Measurements from ENCODE around the gene CUX1. TPM values are rescaled to one million over a fixed set of nuclear protein-coding genes. Genes with fewer than 3 reads are reported as not detected.
"Not testable (repeated sequence)": the region's sequence is repeated elsewhere in the genome, so short reads cannot be mapped to it uniquely, and the experiment has no call there.

The CUX1 gene
- polyA plus RNA-seq, 10 donors = 32.2 to 51.8 (median 40.3) TPM

DNA sequence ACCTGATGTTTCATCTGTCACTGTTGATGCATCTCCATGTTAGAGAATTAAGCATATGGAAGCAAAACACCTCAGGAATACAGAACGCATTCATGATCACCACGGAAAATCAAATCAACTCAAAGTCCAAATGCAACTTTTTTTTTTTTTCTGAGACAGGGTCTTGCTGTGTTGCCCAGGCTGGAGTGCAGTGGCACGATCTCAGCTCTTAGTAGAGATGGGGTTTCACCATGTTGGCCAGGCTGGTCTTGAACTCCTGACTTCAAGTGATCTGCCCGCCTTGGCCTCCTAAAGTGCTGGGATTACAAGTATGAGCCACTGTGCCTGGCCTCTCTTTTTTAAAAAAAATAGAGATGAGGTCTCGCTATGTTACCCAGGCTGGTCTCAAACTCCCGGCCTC, 50.3 kb downstream of the CUX1 start:
- not testable (repeated sequence) for DNase-seq

GRCh38 chr7:101868191-101868950, 50.9 kb downstream of the CUX1 start:
- DNase-seq = no peak

- DNase-seq = peak in 1 of 3 donors; percentile 26
These were observed 51.8 kb downstream of the CUX1 start for GRCh38 chr7:101869026-101869900.

DNA sequence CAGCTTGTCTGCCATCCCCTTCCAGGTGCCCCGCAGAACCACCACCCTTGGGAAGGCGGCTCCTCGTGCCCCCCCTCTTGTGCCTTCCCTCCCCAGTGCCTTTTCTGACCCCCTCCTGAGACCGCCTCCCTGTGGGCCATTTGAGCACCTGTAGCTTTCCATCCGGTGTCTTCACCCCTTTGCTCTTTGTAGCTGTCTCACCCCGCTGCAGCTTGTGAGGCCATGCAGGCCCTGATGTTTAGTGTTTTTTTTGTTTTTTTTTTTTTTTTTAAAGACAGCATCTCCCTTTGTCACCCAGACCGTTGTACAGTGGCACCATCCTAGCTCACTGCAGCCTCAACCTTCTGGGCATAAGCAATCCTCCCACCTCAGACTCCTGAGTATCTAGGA, 52.5 kb downstream of the CUX1 start:
- no peak for DNase-seq

GRCh38 chr7:101870361-101871062, 53.1 kb downstream of the CUX1 start:
- DNase-seq = no peak

GRCh38 chr7:101871351-101871750, 53.9 kb downstream of the CUX1 start:
- no peak for DNase-seq

DNA sequence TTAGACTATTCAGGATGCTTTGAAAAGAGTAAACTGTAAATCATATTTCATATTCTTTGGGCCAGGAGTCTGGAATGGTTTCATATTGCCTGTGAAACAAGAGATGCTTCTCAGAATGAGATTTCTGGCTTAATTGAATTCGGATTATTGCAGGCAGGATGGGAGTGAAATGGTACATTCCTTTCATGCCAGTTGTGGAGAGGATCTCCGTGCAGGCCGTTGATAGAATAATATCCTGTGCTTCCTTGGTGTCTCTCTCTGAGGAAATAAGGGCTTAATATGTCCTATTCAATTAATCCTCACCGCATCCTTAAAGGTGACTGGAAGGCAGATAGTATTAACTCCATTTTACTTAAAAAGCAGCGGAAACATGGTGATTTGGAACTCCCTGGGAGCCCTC, 56.6 kb downstream of the CUX1 start:
- DNase-seq = no peak

- DNase-seq = no peak
These were observed 57.9 kb downstream of the CUX1 start for GRCh38 chr7:101875283-101875846.

GRCh38 chr7:101877882-101878591, 60.6 kb downstream of the CUX1 start:
- no peak for DNase-seq

DNA sequence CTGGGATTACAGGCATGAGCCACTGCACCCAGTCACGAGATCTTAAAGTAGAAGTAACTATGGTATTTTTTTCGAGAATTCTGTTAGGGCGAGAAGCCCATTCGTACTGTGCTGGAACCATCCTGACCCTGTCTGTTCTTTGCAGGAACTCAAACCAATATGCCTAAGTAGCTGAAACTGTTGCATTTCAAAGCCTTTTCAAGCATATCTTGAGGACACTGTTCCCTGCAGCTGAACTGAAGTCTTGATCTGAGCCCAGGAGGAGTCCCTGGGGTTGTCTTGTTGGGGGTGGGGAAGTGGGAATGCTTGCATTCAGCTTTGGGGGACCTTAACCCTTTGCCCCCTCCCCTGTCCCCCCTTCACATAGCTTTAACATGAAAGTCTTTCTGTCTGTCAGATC, 61.5 kb downstream of the CUX1 start:
- DNase-seq = no peak

DNA sequence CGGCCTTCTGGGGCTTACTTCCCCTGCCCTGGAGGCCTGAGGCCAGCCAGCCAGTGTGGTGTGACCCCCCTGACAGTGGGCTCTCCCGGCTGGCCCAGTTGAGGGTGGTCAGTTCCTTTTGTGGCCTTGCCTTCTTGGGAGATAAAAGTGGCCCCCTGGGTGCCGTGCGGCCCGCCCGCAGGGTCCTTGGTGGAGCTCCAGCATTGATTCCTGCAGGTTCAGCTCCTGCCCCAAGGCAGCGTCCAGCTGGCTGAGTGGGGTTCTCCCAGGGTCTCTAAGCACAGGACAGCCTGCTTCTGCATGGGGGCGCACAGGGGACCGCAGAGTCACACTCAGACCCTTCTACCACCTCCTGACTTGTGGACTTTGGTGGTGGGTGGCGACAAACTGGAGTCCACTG, 62.1 kb downstream of the CUX1 start:
- DNase-seq = no peak

DNA sequence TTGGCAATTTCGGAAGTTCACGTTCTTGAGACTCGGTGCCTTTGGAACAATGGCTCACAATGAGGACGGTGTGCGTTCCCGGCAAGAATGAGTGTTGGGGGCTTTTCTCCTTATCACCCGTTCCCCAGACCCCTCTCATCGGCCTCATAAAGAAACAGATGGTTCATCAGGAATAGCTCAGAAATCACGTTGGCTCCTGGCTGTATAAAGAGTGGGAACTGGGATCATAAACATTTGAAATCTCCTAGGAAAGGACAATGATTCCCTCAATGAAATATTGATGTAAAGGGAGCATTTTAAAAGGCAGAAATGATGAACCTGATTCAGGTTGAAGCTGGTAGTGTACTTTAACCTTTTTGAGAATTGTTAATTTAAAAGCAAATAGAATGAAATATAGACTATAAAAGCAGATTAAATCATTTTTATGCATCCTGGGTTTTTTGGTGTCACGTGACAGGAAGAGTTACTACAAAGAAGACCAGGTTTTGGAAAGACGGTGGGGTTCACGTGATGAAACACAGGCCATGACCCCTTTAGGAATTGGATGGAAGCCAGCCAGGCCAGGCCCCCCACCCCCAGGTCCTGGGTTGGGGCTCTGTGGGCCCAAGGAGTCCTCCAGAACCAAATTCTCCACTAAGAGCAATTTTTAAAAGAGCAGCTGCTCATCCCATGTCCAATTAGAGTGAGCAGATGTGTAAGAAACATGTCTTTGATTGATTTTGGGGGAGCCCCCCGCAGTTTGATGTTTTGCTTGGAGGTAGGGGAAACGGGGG, 63.0 kb downstream of the CUX1 start:
- no peak for DNase-seq

- DNase-seq = peak in 1 of 3 donors; percentile 75
These were observed 64.6 kb downstream of the CUX1 start for GRCh38 chr7:101882005-101882421.

GRCh38 chr7:101882595-101883564, 65.5 kb downstream of the CUX1 start:
- peak; percentile 77 to 98 (median 86) for DNase-seq

- no peak for DNase-seq
These were observed 67.5 kb downstream of the CUX1 start for GRCh38 chr7:101884671-101885596.

DNA sequence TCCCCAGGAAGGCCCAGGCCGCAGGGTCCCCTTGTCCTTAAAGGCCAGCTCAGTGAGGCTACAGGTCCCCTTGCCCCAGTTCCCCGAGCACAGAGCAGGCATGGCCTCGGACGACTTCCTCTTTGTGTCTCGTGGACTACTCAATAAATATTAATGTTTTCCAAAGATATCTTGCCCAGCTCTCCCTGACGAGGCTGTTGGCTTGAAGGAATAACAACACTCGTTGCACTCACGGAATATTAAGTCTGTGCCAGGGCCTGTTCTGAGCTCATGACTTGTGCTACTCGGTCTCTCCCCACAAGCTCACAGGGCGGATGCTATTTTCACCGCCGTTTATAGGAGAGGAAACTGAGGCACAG, 68.2 kb downstream of the CUX1 start:
- no peak for DNase-seq

- not testable (repeated sequence) for DNase-seq
These were observed 69.9 kb downstream of the CUX1 start for GRCh38 chr7:101887352-101887751.

DNA sequence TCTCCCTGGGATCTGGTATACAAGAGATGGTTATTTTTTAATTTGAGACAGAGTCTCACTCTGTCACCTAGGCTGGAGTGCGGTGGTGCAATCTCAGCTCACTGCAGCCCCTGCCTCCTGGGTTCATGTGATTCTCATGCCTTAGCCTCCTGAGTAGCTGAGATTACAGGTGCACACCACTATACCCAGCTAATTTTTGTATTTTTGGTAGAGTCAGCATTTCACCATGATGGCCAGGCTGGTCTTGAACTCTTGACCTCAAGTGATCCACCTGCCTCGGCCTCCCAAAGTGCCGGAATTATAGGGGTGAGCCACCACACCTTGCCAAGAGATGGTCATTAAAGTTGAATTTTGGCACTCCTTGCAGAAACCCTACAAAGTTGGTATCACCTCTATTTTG, 71.1 kb downstream of the CUX1 start:
- DNase-seq = not testable (repeated sequence)

Data from muscle of back (tissue), 11 donors.